Stimulated activated CD8-positive, alpha-beta memory T cell treated with anti-CD3 and anti-CD28 coated beads, Interleukin-15, amount 100 ng/mL, for 48 hours (primary cell): ENCODE measurements around the gene OR2B2.

Experiments
- DNase-seq, 2 donors: peaks; one replicate each; pipeline ENCODE4 v3.0.0-alpha.2; 2020; ENCODE audit warnings: low read depth in 2 of 2

OR2B2 gene

GRCh38 chr6:27867051-27867944, 44.9 kb downstream of the OR2B2 start:
- DNase-seq, result peak; percentile 78 to 79

- DNase-seq, result peak in 1 of 2 donors; percentile 53
These were observed 45.7 kb downstream of the OR2B2 start for GRCh38 chr6:27866357-27867050.

GRCh38 chr6:27865850-27866356, 46.3 kb downstream of the OR2B2 start:
- DNase-seq, result peak in 1 of 2 donors; percentile 44

- DNase-seq, result peak; percentile 63 to 65
These were observed 47.0 kb downstream of the OR2B2 start for GRCh38 chr6:27864906-27865849.

- peak in 1 of 2 donors; percentile 24 for DNase-seq
These were observed 48.0 kb downstream of the OR2B2 start for GRCh38 chr6:27863962-27864905.

- no peak for DNase-seq
These were observed 49.7 kb downstream of the OR2B2 start for GRCh38 chr6:27862396-27863066.

- no peak for DNase-seq
These were observed 50.3 kb downstream of the OR2B2 start for GRCh38 chr6:27861861-27862260.

- no peak for DNase-seq
These were observed 50.8 kb downstream of the OR2B2 start for GRCh38 chr6:27861276-27861840.
